ENCODE data around the gene CWC22. TPM values are rescaled to one million over a fixed set of nuclear protein-coding genes. Genes with fewer than 3 reads are reported as not detected.

The CWC22 gene
- total and polyA plus RNA-seq, 2 donors (not counting 1 experiment from before 2014, with no cell fraction given): 6.4 to 22.5 TPM

- TF ChIP-seq, protein P1, sequence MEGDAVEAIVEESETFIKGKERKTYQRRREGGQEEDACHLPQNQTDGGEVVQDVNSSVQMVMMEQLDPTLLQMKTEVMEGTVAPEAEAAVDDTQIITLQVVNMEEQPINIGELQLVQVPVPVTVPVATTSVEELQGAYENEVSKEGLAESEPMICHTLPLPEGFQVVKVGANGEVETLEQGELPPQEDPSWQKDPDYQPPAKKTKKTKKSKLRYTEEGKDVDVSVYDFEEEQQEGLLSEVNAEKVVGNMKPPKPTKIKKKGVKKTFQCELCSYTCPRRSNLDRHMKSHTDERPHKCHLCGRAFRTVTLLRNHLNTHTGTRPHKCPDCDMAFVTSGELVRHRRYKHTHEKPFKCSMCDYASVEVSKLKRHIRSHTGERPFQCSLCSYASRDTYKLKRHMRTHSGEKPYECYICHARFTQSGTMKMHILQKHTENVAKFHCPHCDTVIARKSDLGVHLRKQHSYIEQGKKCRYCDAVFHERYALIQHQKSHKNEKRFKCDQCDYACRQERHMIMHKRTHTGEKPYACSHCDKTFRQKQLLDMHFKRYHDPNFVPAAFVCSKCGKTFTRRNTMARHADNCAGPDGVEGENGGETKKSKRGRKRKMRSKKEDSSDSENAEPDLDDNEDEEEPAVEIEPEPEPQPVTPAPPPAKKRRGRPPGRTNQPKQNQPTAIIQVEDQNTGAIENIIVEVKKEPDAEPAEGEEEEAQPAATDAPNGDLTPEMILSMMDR (conservative IDR thresholded peaks at IDR 0.05 in 1 of 2, IDR thresholded peaks at IDR 0.05 in 1 of 2; ENCODE audit: low read depth in 1 of 2, low read length in 2 of 2): no peak
- TF ChIP-seq EZH2 (IDR thresholded peaks at IDR 0.05; ENCODE audit: low read length, missing control alignments): no peak
- H3K36me3 ChIP-seq (ENCODE audit: control insufficient read depth, insufficient read depth, low read length): no peaks in the 10 kb centered on the region
- no peaks in the 10 kb centered on the region for H4K20me1 ChIP-seq (ENCODE audit: control insufficient read depth, extremely low read depth, insufficient read depth, low read length)
- H3K9ac ChIP-seq (ENCODE audit: insufficient read depth, low read length): no peak overlapping the region
- no peaks in the 10 kb centered on the region for H3K4me1 ChIP-seq (ENCODE audit: control insufficient read depth, extremely low read depth, insufficient read depth, low read length)
- H3K27me3 ChIP-seq (ENCODE audit: control insufficient read depth, insufficient read depth, low read length): no peaks in the 10 kb centered on the region
- H3K27ac ChIP-seq (ENCODE audit: insufficient read depth, low read length): no peak overlapping the region
- H3K9me3 ChIP-seq (ENCODE audit: control insufficient read depth, insufficient read depth, low read depth, low read length): no peaks in the 10 kb centered on the region
- H3K4me2 ChIP-seq (ENCODE audit: extremely low read depth, insufficient read depth, low read length): no peak overlapping the region
- no peak for DNase-seq (ENCODE audit: low read depth in 2 of 2)
- H3K4me3 ChIP-seq (replicated peaks in 1 of 4; ENCODE audit: control extremely low read depth in 1 of 4, insufficient read depth in 1 of 4, low read depth in 3 of 4, low read length in 4 of 4): no peak overlapping the region
- peaks cover 49% of the 10 kb centered on the region for H3K79me2 ChIP-seq (ENCODE audit: control insufficient read depth, insufficient read depth, low read length)
- H2AFZ ChIP-seq (ENCODE audit: low read length): no peak overlapping the region
Observed at GRCh38 chr2:179999000-179999399, 8.1 kb downstream of the CWC22 start.

DNA sequence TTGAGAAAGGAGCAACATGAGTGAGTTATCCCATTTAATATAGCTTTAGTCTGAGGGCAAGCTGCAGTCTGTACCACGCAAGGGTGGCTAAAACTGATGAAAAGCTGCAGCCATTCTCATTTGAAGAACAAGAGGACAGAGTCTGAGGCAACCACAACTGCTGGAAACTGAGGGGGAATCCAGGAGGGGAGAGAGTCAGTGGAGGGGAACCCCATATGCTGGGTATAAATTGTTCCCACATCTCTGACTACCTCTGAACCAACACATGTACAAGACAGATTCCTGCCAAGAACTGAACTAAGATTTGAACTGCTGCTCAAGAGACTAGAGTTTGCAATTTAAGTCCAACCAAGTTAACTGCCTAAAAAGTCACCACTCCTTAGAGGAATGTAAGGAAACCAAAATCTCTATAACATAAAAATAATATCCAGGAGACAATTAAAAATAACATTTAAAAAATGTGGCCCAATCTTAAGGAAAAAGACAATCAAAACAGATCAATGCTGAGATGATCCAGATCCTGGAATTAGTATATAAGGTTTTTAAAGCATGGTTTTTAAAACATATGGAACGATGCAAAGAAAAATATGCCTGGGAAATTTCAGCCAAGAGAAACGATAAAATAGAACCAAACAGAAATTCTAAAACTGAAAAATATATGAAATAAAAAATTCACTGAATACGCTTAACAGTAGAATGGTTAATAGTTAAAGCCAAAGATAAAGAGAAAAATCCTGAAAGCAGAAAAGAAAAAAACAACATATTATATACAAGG is 11.2 kb downstream of the CWC22 start:
- H3K36me3 ChIP-seq (ENCODE audit: control insufficient read depth, insufficient read depth, low read length): no peaks in the 10 kb centered on the region
- no peak overlapping the region for H3K4me2 ChIP-seq (ENCODE audit: extremely low read depth, insufficient read depth, low read length)
- H2AFZ ChIP-seq (ENCODE audit: low read length): no peak overlapping the region
- no peaks in the 10 kb centered on the region for H3K4me1 ChIP-seq (ENCODE audit: control insufficient read depth, extremely low read depth, insufficient read depth, low read length)
- no peaks in the 10 kb centered on the region for H3K9me3 ChIP-seq (ENCODE audit: control insufficient read depth, insufficient read depth, low read depth, low read length)
- no peaks in the 10 kb centered on the region for H3K27me3 ChIP-seq (ENCODE audit: control insufficient read depth, insufficient read depth, low read length)
- TF ChIP-seq EZH2 (IDR thresholded peaks at IDR 0.05; ENCODE audit: low read length, missing control alignments): no peak
- TF ChIP-seq, protein P1 (conservative IDR thresholded peaks at IDR 0.05 in 1 of 2, IDR thresholded peaks at IDR 0.05 in 1 of 2; ENCODE audit: low read depth in 1 of 2, low read length in 2 of 2): no peak
- no peak overlapping the region for H3K9ac ChIP-seq (ENCODE audit: insufficient read depth, low read length)
- H3K79me2 ChIP-seq (ENCODE audit: control insufficient read depth, insufficient read depth, low read length): peaks cover 29% of the 10 kb centered on the region
- no peak overlapping the region for H3K27ac ChIP-seq (ENCODE audit: insufficient read depth, low read length)
- H4K20me1 ChIP-seq (ENCODE audit: control insufficient read depth, extremely low read depth, insufficient read depth, low read length): no peaks in the 10 kb centered on the region
- DNase-seq (ENCODE audit: low read depth in 2 of 2): no peak
- H3K4me3 ChIP-seq (replicated peaks in 1 of 4; ENCODE audit: control extremely low read depth in 1 of 4, insufficient read depth in 1 of 4, low read depth in 3 of 4, low read length in 4 of 4): no peak overlapping the region

- no peak for TF ChIP-seq EZH2 (IDR thresholded peaks at IDR 0.05; ENCODE audit: low read length, missing control alignments)
- TF ChIP-seq, protein P1 (conservative IDR thresholded peaks at IDR 0.05 in 1 of 2, IDR thresholded peaks at IDR 0.05 in 1 of 2; ENCODE audit: low read depth in 1 of 2, low read length in 2 of 2): peak in 1 of 2 donors; percentile 16
- H3K9ac ChIP-seq (ENCODE audit: insufficient read depth, low read length): no peak overlapping the region
- H3K4me3 ChIP-seq (replicated peaks in 1 of 4; ENCODE audit: control extremely low read depth in 1 of 4, insufficient read depth in 1 of 4, low read depth in 3 of 4, low read length in 4 of 4): no peak overlapping the region
- no peak overlapping the region for H3K4me2 ChIP-seq (ENCODE audit: extremely low read depth, insufficient read depth, low read length)
- no peaks in the 10 kb centered on the region for H3K36me3 ChIP-seq (ENCODE audit: control insufficient read depth, insufficient read depth, low read length)
- no peaks in the 10 kb centered on the region for H3K27me3 ChIP-seq (ENCODE audit: control insufficient read depth, insufficient read depth, low read length)
- no peaks in the 10 kb centered on the region for H3K4me1 ChIP-seq (ENCODE audit: control insufficient read depth, extremely low read depth, insufficient read depth, low read length)
- no peak overlapping the region for H2AFZ ChIP-seq (ENCODE audit: low read length)
- H3K9me3 ChIP-seq (ENCODE audit: control insufficient read depth, insufficient read depth, low read depth, low read length): no peaks in the 10 kb centered on the region
- H3K79me2 ChIP-seq (ENCODE audit: control insufficient read depth, insufficient read depth, low read length): peaks cover 10% of the 10 kb centered on the region
- H3K27ac ChIP-seq (ENCODE audit: insufficient read depth, low read length): no peak overlapping the region
- no peaks in the 10 kb centered on the region for H4K20me1 ChIP-seq (ENCODE audit: control insufficient read depth, extremely low read depth, insufficient read depth, low read length)
- no peak for DNase-seq (ENCODE audit: low read depth in 2 of 2)
Observed at GRCh38 chr2:179991344-179991743, 15.8 kb downstream of the CWC22 start.

Data from fibroblast of lung (primary cell).